Spinal cord (tissue), 10 donors: ENCODE data around the gene FIP1L1. TPM values are rescaled to one million over a fixed set of nuclear protein-coding genes. Genes with fewer than 3 reads are reported as not detected.

Experiments
- DNase-seq, 6 donors: peaks; one replicate each; pipeline versions ENCODE4 v3.0.0 to v3.0.0-alpha.2; 2013 to 2015; ENCODE audit warnings: low spot score in 6 of 6, low read depth in 4 of 6
- H3K27ac ChIP-seq: one replicate; pipeline ENCODE4 v1.5.1; 2013; ENCODE audit warnings: low read depth, low read length, control low read depth
- H3K27me3 ChIP-seq: one replicate; pipeline ENCODE4 v1.6.1; 2013; ENCODE audit warnings: low read length; ENCODE audit not compliant: control insufficient read depth, insufficient read depth
- H3K36me3 ChIP-seq: one replicate; pipeline ENCODE4 v1.6.1; 2013; ENCODE audit warnings: low read length; ENCODE audit not compliant: control insufficient read depth, insufficient read depth
- H3K4me1 ChIP-seq: one replicate; pipeline ENCODE4 v1.6.1; 2013; ENCODE audit warnings: low read length; ENCODE audit not compliant: control insufficient read depth, insufficient read depth
- H3K4me3 ChIP-seq: one replicate; pipeline ENCODE4 v1.5.1; 2013; ENCODE audit warnings: low read depth, low read length, control low read depth
- H3K9me3 ChIP-seq: one replicate; pipeline ENCODE4 v1.6.1; 2013; ENCODE audit warnings: low read length; ENCODE audit not compliant: control insufficient read depth, insufficient read depth
- WGBS: methylation state at CpG from one replicate; pipeline ENCODE4 v1.1.5; 2013; ENCODE audit warnings: missing lambda C conversion rate; ENCODE audit not compliant: insufficient coverage; 5-methylcytosine and 5-hydroxymethylcytosine counted together
- polyA plus RNA-seq, 2 donors: library from polyadenylated mRNA; unstranded; fragments of 120-200 nt; gene quantifications; one replicate each; pipeline ENCODE4 v1.2.1, GENCODE V29; 2013; ENCODE audit not compliant: insufficient read length in 2 of 2
- total RNA-seq, 2 donors: library from RNA; depleted of rRNA in 1 of 2; stranded (reverse); fragments of 120-200 nt in 1 of 2; fragments of >200 nt in 1 of 2; gene quantifications; one replicate each; pipeline versions ENCODE4 v1.2.3 to v1.2.4, GENCODE V29; 2013 to 2014
- donor health status: healthy.

The FIP1L1 gene
- total and polyA plus RNA-seq, 4 donors, result 66.0 to 74.4 (median 68.1) TPM

DNA sequence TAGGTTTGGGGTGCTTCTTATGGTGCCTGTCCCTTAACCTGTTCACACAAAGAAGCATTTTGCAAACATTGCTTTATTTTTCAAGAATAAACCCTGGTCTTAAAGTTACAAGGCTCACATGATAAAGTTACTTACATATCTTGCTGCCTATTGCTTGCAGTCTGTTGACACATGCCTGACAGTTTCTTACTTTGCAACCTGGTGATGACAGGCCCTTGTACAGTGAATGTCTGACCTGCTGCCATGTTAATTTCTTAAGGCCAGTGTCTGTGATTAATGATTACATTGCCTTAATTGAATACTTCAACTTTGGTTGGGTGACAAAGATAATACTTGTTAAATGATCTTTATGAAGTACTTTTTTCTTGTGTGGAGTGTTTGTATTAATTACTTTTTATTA is 49.9 kb downstream of the FIP1L1 start:
- Histone ChIP-seq H3K9me3 (no peaks in the 10 kb centered on the region), H3K27ac (no peak overlapping the region), H3K4me3 (no peak overlapping the region), H3K27me3 (no peaks in the 10 kb centered on the region), H3K36me3 (no peaks in the 10 kb centered on the region), H3K4me1 (no peaks in the 10 kb centered on the region)
- DNase-seq, result no peak

DNA sequence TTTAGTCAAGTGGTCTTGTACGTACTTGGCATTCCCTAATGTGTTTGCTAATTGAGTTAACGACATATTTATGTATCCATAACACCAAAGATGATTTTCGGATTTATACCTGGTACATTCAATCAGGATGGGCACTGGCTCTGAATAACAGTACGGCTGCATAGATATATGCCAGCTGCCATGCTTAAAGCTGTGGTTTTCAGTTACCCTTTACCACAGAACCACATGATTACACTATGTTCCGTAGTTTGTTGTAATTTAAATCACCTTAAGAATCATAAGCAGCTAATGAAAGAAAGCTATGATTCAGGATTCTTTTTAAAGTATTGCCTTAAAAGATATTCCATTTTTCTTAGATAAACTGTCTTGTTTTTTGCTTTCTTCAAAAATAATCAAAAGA is 53.6 kb downstream of the FIP1L1 start:
- peaks cover 2% of the 10 kb centered on the region for H3K36me3 ChIP-seq
- DNase-seq, result no peak
- no peaks in the 10 kb centered on the region for H3K9me3 ChIP-seq
- no peak overlapping the region for H3K27ac ChIP-seq
- 90% methylated on average over 3 of the region's 5 CpGs for WGBS
- H3K4me1 ChIP-seq, result no peaks in the 10 kb centered on the region
- no peaks in the 10 kb centered on the region for H3K27me3 ChIP-seq
- H3K4me3 ChIP-seq, result no peak overlapping the region

DNA sequence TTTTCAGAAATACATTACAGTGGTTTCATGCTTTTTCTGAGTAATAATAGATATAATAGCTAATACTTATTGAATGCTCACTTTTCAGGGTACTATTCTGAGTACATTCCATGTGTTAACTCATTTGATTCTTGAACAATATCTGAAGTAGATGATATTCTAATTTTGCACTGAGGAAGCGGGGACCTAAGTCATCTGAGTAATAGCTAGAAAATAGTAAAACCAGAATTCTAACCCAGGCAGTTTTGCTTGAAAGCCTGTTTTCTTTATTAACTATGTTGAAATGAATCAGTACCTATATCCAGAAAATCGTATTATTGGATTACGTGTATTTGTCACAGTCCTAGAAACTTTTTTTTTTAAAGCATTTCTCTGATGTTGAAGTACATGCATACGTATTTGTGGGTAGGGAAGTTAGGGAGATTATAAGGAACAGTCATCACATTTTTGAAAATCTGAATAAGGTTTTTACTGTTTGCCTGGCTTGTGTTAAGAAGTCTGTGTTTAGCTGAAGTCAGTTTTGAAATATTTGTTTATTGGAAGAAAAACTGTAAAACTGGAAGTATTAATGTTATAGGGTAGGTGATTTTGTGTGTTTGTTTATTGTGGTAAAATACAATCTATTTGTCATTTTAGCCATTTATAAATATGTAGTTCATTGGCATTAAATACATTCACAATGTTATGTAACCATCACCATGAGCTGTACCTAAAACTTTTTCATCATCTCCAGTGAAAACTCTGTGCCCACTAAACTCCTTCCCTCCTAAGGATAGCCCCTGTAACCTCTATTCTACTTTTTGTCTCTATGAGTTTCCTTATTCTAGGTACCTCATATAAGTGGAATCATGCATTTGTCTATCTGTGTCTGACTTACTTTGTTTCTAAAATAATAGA is 55.3 kb downstream of the FIP1L1 start:
- DNase-seq, result no peak
- Histone ChIP-seq H3K4me3 (no peak overlapping the region), H3K27me3 (no peaks in the 10 kb centered on the region), H3K4me1 (no peaks in the 10 kb centered on the region), H3K27ac (no peak overlapping the region), H3K36me3 (peaks cover 8% of the 10 kb centered on the region), H3K9me3 (no peaks in the 10 kb centered on the region)
- 100% methylated on average over 1 of the region's 4 CpGs for WGBS

DNA sequence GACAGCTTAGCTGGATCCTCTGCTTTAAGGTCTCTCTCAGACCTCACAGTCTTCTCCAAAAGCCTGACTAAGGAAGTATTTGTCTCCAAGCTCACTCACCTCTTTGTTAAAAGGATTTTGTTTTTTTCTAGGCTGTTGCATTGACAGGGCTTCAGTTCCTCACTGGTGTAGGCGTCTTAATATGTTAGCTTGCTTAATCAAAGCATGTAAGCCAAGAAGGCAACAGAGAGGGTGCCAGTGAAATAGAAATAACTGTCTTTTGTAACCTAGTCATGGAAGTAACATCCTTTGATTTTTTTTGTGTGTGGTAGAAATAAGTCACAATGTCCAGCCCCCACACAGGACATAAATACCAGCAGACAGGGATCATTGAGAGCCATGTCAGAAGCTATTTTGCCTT is 58.8 kb downstream of the FIP1L1 start:
- Histone ChIP-seq H3K27ac (no peak overlapping the region), H3K27me3 (no peaks in the 10 kb centered on the region), H3K4me3 (no peak overlapping the region), H3K9me3 (no peaks in the 10 kb centered on the region), H3K36me3 (peaks cover 10% of the 10 kb centered on the region), H3K4me1 (no peaks in the 10 kb centered on the region)
- no CpG with 5 or more reads among the region's 1 CpG for WGBS
- DNase-seq, result no peak

DNA sequence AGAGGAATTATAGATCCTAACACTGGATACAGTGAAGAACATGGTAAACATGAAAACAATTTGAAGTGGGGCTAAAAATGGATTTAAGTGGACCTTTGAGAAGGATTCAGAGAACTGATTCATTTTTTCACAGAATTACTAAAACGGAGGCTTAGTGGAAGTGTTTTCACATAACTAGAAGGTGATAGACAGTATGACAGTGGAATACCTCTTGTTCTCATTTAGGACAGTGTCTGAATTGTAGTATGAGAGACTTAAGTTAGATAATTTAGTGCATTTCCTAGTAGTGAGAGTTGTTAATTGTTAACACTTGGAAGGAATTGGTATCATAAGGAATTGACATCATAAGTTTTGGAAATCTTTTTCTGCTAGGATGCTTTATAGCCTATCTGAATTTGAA is 64.1 kb downstream of the FIP1L1 start:
- no peak overlapping the region for H3K27ac ChIP-seq
- H3K9me3 ChIP-seq, result no peaks in the 10 kb centered on the region
- no peak overlapping the region for H3K4me3 ChIP-seq
- peaks cover 15% of the 10 kb centered on the region for H3K36me3 ChIP-seq
- H3K27me3 ChIP-seq, result no peaks in the 10 kb centered on the region
- no CpG with 5 or more reads among the region's 1 CpG for WGBS
- H3K4me1 ChIP-seq, result no peaks in the 10 kb centered on the region
- DNase-seq, result no peak

DNA sequence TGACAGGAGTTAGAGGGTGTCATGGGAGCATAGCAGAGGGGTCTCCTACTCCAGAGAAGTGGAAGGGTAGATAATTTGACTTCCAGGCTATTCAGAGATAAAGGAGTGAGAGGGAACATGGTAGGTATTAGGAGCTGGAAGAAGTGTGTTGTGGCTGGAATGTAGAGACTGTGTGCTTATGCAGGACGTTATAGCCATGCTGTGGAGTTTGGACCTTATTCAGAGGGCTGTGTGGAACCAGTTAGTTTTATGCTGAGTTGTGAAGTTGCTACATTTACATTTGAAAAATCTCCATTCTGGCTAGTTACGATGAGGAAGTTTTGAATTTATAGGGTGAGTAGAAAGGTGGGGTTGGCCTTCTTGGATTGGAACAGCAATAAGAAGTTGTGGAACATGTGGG is 67.5 kb downstream of the FIP1L1 start:
- Histone ChIP-seq H3K9me3 (no peaks in the 10 kb centered on the region), H3K4me3 (no peak overlapping the region), H3K36me3 (peaks cover 8% of the 10 kb centered on the region), H3K27me3 (no peaks in the 10 kb centered on the region), H3K27ac (no peak overlapping the region), H3K4me1 (no peaks in the 10 kb centered on the region)
- 86% methylated on average over 2 of the region's 2 CpGs for WGBS
- no peak for DNase-seq

DNA sequence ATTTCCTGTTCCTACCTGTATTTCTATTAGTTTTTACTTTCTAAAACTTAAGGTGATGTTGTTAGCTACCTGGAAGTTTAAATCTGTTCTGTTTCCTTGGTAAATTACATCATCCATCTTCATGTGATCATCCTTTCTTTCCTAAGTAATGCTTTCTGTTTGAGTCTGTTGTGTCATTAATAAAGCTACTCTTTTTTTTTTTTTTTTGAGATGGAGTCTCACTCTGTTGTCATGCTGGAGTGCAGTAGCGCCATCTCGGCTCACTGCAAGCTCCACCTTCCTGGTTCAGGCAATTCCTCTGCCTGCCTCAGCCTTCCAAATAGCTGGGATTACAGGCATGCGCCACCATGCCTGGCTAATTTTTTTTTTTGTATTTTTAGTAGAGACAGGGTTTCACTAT is 73.3 kb downstream of the FIP1L1 start:
- Histone ChIP-seq H3K4me3 (no peak overlapping the region), H3K27ac (no peak overlapping the region), H3K4me1 (no peaks in the 10 kb centered on the region), H3K27me3 (no peaks in the 10 kb centered on the region), H3K36me3 (peaks cover 9% of the 10 kb centered on the region), H3K9me3 (no peaks in the 10 kb centered on the region)
- no peak for DNase-seq
- no CpG with 5 or more reads among the region's 3 CpGs for WGBS

DNA sequence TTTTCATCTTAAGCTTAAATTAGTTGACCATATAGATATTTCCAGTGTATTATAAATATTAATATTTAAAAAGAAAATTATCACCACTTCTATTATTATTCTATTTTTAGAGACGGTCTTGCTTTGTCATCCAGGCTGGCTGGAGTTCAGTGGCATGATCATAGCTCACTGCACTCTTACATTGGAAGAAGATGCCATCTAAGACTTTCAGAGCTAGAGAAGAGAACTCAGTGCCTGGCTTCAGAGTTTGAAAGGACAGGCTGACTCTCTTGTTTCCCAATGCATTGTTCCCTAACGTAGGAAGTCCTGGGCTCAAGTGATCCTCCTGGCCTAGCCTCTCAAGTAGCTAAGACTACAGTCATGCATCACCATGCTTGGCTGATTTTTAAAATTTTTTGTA is 75.9 kb downstream of the FIP1L1 start:
- H3K27me3 ChIP-seq, result no peaks in the 10 kb centered on the region
- no peak for DNase-seq
- no peaks in the 10 kb centered on the region for H3K4me1 ChIP-seq
- no peaks in the 10 kb centered on the region for H3K9me3 ChIP-seq
- H3K4me3 ChIP-seq, result no peak overlapping the region
- H3K27ac ChIP-seq, result no peak overlapping the region
- 92% methylated on average over 2 of the region's 2 CpGs for WGBS
- peaks cover 9% of the 10 kb centered on the region for H3K36me3 ChIP-seq

DNA sequence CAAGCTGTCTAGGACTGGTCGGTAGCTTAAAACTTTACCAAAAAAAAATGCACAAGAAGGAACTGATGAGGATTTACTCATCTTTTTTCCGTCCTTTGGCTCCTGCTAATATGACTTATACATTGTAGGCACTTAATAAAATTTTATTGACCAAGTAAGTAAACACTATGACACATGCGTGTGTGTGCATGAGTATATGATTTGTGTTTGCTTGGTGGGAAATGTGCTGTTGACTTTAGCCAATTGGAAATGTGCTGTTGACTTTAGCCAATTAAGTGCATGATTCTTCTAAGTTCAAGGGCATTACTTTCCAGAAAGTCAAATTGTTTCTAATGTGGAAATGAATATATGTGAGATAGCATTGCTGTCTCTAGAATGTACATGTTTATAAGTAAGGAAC is 78.3 kb downstream of the FIP1L1 start:
- H3K9me3 ChIP-seq, result no peaks in the 10 kb centered on the region
- WGBS, result 75% methylated on average over 1 of the region's 3 CpGs
- H3K4me3 ChIP-seq, result no peak overlapping the region
- DNase-seq, result no peak
- H3K27ac ChIP-seq, result no peak overlapping the region
- H3K36me3 ChIP-seq, result peaks cover 9% of the 10 kb centered on the region
- H3K4me1 ChIP-seq, result no peaks in the 10 kb centered on the region
- no peaks in the 10 kb centered on the region for H3K27me3 ChIP-seq

DNA sequence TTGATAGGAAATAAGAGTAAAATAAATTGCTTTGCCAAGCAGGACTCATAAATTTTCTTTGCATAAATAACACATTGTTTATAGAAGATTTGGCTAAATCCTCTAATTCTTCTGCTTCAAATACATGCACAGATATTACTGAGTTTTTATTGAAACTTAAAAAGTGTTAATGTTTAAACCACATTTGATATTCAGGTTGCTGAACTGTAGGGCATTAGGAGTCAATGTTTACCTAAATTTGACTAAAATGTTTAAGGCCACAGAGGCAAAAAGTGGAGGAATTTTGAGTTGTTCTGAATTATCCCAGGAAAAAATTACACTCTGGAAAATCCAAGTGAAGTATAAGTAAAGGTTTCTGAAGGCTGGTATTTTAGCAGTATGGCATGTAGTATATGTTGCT is 78.7 kb downstream of the FIP1L1 start:
- H3K36me3 ChIP-seq, result peaks cover 7% of the 10 kb centered on the region
- no peaks in the 10 kb centered on the region for H3K4me1 ChIP-seq
- no peak overlapping the region for H3K27ac ChIP-seq
- no peaks in the 10 kb centered on the region for H3K27me3 ChIP-seq
- H3K4me3 ChIP-seq, result no peak overlapping the region
- no peak for DNase-seq
- no peaks in the 10 kb centered on the region for H3K9me3 ChIP-seq
